Breast epithelium (tissue), 3 donors: Measurements from ENCODE around the gene MAD1L1.

Experiments used
- POLR2A ChIP-seq: fragments of 450-650 bp; IDR thresholded peaks from one replicate; pipeline ENCODE4 v1.6.1; 2016; ENCODE audit warnings: antibody characterized with exemption, mild to moderate bottlenecking, moderate library complexity
- POLR2AphosphoS5 ChIP-seq, 3 donors: sonication (generic); formaldehyde crosslinking; IDR thresholded peaks; one replicate each; pipeline ENCODE4 v1.6.1; 2017; ENCODE audit warnings: antibody characterized with exemption in 3 of 3
- TF ChIP-seq, protein P1 (sequence below), 3 donors: fragments of 450-650 bp; IDR thresholded peaks; one replicate each; pipeline ENCODE4 v1.5.1; 2016 to 2017; ENCODE audit warnings: antibody characterized with exemption in 3 of 3, mild to moderate bottlenecking in 3 of 3, moderate library complexity in 3 of 3

DNA sequence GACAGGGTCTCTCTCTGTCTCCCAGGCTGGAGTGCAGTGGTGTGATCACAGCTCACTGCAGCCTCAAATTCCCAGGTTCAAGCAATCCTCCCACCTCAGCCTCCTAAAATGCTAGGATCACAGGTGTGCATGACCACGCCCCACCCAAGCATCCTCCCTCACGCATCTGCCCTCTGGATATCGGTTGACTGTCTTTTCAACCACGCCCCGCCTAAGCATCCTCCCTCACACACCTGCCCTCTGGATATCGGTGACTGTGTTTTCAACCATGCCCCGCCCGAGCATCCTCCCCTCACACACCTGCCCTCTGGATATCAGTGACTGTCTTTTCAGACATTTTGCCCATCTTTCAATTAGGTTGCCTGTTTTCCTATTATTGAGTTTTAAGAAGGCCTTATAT is 140.5 kb downstream of the MAD1L1 start:
- TF ChIP-seq, protein P1, sequence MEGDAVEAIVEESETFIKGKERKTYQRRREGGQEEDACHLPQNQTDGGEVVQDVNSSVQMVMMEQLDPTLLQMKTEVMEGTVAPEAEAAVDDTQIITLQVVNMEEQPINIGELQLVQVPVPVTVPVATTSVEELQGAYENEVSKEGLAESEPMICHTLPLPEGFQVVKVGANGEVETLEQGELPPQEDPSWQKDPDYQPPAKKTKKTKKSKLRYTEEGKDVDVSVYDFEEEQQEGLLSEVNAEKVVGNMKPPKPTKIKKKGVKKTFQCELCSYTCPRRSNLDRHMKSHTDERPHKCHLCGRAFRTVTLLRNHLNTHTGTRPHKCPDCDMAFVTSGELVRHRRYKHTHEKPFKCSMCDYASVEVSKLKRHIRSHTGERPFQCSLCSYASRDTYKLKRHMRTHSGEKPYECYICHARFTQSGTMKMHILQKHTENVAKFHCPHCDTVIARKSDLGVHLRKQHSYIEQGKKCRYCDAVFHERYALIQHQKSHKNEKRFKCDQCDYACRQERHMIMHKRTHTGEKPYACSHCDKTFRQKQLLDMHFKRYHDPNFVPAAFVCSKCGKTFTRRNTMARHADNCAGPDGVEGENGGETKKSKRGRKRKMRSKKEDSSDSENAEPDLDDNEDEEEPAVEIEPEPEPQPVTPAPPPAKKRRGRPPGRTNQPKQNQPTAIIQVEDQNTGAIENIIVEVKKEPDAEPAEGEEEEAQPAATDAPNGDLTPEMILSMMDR (IDR thresholded peaks at IDR 0.05) = no peak
- no peak for TF ChIP-seq POLR2A
- no peak for TF ChIP-seq POLR2AphosphoS5 (IDR thresholded peaks at IDR 0.05)
